ENCODE data around the gene GPANK1.
A peak's percentile ranks its signal among the peaks of the same experiment; 100 is the strongest.

DNA sequence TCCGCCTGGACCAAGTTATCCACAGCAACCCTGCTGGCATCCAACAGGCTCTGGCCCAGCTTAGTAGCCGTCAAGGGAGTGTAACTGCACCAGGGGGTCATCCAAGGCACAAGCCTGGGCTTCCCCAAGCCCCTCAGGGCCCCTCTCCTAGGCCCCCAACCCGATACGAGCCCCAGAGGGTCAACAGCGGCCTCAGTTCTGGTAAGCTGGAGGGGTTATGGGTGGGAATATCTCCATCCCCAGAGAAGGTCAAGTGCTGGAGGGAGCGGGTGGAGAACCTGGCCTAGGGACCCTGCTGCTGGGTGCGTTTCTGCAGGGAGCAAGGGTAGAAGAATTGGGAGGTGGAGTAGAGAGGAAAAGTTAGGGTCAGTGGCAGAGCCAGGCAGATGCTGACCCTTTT lies 31.4 kb downstream of the GPANK1 start:
- no peak for TF ChIP-seq TAF1 (IDR thresholded peaks at IDR 0.05; ENCODE audit: borderline replicate concordance, insufficient read depth, low read length)
- TF ChIP-seq POLR2AphosphoS5 (IDR thresholded peaks at IDR 0.05; ENCODE audit: low read depth, low read length) = 0 out of 2 replicates have a peak, but pooled peaks have one; percentile 47
- no peak for TF ChIP-seq SIN3A (IDR thresholded peaks at IDR 0.05; ENCODE audit: borderline replicate concordance, insufficient read depth, low read length)
